GM19455 (cell line): ENCODE measurements around the gene NDUFAF2.
A peak's percentile ranks its signal among the peaks of the same experiment; 100 is the strongest.
"Not testable (repeated sequence)": the region's sequence is repeated elsewhere in the genome, so short reads cannot be mapped to it uniquely, and the experiment has no call there.

ENCODE experiments used
- ATAC-seq: cut with Tn5 transposase; IDR thresholded peaks from one replicate; pipeline ENCODE4 v1.9.1; 2021; ENCODE audit not compliant: unreplicated experiment

Gene NDUFAF2, protein sequence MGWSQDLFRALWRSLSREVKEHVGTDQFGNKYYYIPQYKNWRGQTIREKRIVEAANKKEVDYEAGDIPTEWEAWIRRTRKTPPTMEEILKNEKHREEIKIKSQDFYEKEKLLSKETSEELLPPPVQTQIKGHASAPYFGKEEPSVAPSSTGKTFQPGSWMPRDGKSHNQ

DNA sequence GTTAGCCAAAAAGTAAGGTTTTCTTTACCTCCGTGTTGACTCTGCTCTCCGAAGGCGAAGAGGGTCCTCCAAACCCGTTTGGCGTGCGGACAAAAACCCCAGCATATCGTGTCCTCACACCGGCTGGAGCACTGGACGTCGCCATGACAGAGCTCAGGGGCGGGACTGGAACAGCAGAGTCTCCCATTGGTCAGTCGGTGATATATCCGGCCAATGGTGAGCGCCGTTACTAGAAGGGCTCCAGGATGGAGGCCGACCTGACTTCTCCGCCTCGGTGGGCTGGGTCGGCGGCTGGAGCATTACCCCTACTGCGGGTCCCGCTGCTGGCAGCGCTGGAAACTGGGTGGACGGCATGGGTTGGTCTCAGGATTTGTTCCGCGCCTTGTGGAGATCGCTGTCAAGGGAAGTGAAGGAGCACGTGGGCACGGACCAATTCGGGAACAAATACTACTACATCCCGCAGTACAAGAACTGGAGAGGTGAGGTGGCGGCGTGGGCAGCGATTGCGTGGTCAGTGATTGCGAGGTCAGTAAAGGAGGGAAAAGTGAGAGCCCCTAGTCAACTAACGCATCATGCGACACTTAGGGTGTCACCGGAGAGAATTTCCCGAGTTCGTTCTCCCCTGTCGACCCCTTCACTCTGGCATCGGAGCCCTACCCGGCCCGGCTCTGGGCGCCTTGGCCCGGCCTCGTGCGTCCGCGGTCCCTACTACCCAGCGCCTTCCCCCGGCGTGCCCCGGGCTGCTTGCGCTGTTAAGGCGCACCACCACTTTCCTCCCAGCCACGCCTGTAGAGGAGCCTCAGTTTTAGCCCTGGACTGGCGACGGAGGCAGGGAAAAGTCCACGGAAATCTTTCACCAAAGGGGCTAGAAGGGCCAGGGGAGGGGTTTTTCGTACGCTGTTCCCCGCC, at the start of gene NDUFAF2, which contains the start of gene ERCC8:
Gene NDUFAF2, plus strand, starts transcription at position 302 of the 909 bp plus-strand sequence. Its CDS starts 51 bp downstream, at position 353.
Gene ERCC8, minus strand, starts transcription at position 167 of the 909 bp plus-strand sequence. Its CDS starts 62 bp downstream, at position 105.
- ATAC-seq, result peak; percentile 99

DNA sequence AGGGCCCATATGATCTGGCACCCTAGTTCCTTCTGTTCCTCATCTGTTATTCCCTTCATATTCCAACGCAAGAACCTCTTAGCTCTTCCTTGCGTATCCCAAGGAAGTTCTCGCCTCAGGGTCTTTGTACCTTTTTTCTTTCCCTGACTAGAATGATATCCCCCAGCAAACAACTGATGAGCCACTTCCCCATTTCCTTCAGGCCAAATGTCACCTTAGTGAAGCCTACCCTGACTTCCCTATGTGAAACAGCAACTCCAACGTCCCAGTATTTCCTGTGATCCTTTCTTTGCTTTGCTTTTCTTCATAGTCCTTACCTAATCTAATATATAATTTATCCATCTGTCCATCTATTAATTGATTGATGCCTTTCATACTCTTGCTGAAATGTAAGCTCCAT, 48.0 kb upstream of the NDUFAF2 start:
- ATAC-seq, result no peak

DNA sequence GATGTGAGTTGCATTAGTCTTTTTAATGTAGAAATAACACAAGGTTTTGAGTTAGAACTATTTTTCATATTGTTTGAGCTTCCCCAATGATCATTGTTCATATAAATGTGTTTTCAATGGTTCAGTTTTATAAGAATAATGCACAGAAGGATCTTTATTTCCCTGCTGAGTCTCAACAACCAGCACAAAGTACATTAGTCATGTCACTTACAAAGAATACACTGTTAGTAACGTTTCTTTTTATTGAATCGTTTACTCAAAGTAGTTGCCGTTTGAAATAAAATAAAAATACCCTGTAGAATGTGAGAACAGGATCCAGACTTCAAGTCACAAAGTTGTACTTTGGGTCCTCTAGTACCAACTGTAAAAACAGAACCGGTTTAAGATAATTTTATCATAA, 41.6 kb upstream of the NDUFAF2 start:
- ATAC-seq, result no peak

DNA sequence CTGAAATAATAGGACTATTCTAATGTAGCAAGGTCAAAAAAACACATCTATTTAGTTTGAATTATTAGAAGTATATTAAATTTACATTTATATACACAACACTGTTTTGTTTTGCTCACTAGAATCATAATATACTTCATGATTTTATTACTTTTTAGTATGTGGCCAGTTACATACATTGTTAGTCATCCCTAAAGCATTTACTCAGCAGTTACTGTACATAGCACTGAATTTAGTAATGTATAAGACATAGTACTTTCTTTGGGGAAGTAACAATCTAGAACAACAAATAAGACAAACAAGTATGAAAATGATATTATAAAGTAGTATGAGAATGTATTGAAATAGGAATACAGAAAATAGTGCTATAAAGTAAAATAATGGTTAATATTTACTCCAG, 28.4 kb upstream of the NDUFAF2 start:
- no peak for ATAC-seq

DNA sequence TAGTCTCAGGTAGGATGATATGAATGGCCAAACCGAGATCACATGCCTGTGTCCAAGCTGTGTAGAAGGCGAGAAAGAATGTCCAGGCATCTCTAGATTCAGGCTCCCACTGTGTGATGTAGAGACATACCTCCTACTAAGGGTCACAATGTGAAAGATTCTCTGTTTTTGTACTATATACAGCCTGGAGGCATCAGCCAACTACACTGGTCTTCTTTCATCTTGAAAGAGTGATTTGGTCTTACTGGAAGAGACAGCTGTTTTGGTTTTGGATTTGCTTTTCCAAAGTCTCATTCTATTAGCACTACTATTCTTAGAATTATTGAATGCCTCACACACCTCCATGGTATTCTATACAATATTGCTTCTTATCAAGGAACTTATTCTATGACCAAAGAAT, 26.5 kb upstream of the NDUFAF2 start:
- ATAC-seq, result no peak

DNA sequence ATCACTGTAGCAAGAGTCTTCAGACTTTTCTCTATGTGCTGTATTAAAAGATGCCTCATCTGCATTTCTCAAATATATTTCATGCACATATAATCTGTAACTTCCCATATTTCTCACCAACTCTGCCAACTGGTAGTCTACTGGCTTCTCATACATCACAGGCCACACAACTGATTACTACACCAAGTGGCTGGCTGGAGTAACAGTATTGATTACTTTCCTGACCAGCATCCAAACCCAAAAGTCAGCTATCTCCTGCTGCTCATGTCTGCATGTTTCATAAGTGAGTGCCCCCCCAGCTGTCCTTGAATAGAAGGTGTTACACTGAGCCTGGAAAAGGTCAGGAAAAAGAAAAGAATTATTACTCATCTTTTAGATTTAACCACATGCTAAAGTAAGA, 17.6 kb upstream of the NDUFAF2 start:
- ATAC-seq, result no peak

DNA sequence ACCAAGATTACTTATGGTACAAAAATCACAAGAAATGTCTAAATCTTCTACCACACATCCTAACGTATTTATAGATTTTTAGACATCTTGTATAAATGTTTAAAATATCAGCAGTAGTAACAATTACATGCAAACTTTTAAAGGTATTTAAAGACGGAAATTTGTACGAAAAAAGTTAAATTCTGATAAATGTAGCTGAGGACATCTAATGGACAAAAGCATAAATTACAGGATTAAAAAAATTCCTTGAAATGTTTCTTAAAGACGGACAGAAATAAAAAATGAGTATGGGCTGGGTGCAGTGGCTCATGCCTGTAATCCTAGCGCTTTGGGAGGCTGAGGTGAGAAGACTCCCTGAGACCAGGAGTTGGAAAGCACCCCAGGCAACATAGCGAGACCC, 16.0 kb upstream of the NDUFAF2 start:
- no peak for ATAC-seq

DNA sequence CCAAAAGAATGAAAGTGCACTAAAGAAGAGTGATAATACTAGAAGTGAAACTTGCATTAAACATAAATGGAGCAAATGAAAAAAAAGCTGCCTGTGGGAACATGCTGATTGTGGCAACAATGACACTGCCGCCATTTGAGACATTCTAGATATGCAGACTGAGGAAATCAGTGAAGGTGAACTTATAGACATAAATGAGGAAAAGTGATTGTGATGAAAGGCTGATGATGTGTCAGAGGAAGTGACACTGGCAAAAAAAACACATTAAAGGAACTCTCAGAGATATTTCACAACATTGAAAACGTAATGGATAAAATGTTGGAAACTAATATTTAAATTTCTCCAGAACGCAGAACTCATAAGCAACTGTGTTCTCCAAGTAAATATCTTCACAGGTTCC, 1.4 kb upstream of the NDUFAF2 start:
- ATAC-seq, result no peak

DNA sequence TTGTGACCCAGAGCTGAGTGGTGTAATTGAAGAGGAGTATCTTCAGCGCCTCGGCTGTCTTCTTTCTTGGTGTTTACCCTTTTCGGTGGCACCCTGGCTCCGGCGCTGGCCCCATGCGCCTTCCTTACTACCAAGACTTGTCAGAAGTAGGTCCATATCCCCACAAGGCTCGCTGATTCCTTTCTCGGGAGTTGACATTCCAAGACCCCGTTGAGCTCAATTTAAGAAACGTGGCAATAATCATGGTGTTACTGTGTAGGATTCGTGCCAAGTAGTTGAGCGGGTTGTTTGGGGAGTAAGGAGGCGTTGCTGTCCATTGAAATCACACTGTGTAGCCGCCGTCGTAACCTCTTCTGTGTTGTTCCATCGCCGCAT, 795 bp downstream of the NDUFAF2 start:
- ATAC-seq, result peak; percentile 28

DNA sequence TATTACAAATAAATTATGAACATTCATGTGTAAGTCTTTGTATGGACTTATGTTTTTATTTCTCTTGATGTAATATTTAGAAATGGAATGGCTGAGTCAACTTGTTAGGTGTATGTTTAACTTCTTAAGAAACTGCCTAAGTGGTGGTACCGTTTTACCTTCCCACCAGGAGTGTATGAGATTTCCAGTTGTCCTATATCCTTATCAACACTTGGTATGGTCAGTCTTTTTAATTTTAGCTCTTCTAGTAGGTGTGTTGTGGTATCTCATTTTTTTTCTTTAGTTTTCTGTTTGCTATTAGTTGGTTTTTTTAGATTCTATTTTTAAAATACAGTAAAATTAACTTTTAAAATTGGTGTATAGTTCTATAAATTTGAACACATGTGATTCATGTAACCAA, 3.7 kb downstream of the NDUFAF2 start:
- no peak for ATAC-seq

DNA sequence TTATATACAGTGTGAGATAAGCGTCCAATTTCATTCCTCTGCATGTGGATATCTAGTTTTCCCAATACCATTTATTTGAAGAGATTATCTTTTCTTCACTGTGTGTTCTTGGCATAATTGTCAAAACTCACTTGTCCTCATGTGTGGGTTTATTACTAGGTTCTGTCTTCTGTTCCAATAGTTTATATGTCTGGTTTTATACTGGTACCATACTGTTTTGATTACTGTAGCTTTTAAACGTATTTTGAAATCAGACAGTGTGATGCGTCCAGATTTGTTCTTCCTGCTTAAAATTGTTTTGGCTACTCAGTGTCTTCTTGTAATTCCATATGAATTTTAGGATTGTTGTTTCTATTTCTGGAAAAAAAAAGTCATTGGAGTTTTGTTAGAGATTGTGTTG, 10.2 kb downstream of the NDUFAF2 start:
- no peak for ATAC-seq

DNA sequence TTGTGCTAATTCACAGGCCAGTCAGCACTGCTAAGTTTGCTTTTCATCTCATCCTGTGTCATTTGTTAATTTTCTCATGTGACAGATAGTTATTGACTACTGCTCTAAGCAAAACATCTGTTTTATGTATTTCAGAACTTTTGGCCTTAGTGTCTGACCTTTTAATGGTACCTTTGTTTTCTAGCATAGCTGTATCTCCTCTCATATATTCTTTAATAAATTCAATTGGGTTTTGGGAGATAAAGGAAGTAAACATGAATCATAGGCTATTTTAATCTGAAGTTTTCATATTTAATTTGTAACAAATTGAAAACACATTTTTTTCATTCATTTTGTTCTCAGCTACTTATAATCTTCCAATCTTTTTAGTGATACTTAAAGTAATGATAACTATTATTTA, 13.1 kb downstream of the NDUFAF2 start:
- ATAC-seq, result no peak

DNA sequence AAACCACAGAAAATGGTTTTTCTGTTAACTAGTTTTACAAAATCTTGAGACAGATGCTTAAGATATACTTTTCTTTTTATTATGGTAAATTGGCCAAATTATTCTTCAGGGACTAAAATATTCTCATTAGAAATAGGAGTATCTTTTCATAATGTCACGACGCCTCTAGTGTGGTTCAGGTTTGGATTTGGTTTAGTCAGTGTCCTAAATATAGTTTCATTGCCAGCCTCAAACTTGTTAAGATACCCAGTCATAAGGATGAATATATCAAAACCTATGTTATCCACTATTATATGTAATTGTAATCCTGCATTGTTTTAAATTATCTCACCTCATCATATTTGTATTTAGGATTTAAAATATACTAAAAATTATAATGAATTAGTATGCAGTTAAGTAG, 13.7 kb downstream of the NDUFAF2 start:
- ATAC-seq, result no peak

DNA sequence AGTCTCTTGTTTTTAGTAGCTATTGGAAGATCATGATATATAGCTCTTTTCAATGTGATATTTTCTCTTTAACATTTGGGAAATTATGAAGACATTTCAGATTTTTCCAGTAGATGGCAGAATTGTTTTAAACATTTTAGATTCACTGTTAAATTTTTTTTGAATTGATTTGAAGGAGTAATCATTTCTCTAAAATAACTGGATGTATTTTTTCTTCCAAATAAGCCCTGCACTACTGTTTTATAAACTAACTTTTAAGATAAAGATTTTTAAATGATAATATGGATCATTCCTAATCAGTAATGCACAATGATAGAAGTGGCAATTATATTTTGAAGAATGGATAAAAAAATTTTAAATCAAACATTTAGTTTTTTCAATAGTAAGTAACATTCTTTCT, 14.2 kb downstream of the NDUFAF2 start:
- no peak for ATAC-seq

DNA sequence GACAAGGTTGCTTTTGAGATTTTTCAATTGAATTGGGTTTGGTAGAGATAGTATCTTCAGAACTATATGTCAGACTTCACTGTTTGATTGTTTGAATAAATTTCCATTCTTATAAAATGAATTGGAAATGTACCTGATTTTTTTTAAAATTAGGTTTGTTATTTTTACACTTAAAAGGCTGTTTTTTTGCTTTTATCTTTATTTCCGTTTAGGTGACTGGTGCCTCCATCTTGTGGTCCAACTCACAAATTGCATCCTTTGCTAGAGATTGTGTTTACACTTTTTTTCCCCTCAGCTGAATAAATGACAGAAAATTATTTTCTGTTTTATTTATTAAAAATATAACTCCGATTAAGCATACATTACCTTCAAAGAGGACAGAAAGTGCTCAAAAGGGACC, 15.6 kb downstream of the NDUFAF2 start:
- no peak for ATAC-seq

DNA sequence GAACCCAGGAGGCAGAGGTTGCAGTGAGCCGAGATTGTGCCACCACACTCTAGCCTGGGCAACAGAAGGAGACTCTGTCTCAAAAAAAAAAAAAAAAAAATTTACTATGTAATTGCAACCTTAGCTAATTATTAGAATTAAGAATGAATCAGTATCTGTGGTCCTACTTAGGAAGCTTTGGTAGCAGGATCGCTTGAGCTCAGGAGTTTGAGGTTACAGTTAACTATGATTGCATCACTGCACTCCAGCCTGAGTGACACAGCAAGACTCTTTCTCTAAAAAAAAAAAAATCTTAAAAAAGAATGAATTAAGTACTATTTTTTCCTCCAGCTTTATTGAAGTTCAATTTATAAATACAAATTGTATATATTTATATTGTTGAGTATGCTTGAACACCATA, 16.7 kb downstream of the NDUFAF2 start:
- no peak for ATAC-seq

DNA sequence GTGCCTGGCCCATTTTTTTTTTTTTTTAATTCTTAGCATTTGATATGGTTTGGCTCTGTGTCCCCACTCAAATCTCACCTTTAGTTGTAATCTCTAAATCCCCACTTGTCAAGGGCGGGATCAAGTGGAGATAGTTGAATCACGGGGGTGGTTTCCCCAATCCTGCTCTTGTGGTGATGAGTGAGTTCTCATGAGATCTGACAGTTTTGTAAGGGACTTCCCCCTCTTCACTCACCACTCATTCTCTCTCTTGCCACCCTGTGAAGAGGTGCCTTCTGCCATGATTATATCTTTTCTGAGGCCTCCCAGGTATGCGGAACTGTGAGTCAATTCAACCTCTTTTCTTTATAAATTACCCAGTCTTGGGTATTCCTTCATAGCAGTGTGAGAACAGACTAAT, 27.2 kb downstream of the NDUFAF2 start:
- no peak for ATAC-seq

DNA sequence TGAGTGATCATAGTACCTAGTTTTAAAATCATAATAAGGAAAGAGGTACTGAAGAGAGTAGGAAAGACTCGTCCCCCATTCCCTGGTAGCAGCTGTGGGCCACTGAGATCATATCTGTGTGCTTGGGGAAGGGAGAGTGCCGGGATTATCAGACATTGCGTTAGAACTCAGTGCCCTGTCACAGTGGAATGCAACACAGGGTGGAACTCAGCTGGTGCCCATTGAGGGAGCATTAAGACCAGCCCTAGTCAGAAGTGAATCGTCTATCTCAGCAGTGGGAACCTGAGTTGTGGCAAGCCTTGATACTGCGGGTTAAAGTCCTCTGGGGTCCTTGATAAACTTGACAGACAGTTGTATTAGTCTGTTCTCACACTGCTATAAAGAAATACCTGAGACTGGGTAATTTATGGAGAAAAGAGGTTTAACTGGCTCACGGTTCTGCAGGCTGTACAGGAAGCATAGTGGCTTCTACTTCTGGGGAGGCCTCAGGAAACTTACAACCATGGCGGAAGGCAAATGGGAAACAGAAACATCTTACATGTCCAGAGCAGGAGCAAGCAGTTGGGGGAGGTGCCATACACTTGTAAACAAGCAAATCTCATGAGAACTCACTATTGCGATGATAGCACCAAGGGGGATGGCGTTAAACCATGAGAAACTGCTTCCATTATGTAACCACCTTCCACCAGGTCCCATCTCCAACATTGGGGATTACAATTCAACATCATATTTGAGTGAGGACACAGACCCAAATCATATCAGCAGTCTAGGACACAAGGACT, 33.1 kb downstream of the NDUFAF2 start:
- ATAC-seq, result no peak

DNA sequence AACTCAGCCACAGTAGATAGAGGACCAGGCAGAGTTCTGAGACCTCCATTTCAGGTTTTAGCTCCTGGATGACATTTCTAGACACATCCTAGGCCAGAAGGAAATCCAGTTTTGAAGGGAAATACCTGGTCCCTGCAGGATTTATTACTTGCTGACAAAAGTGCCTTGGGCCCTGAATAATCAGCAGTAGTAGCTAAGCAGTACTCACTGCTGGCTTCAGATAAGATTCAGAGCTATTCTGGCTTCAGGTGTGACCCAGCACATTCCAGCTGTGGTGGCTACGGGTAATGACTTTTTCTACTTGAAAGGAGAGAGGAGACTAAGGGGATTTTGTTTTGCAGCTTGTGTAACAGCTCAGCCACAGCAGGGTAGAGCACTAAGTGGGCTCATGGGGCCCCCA, 34.0 kb downstream of the NDUFAF2 start:
- ATAC-seq, result no peak

DNA sequence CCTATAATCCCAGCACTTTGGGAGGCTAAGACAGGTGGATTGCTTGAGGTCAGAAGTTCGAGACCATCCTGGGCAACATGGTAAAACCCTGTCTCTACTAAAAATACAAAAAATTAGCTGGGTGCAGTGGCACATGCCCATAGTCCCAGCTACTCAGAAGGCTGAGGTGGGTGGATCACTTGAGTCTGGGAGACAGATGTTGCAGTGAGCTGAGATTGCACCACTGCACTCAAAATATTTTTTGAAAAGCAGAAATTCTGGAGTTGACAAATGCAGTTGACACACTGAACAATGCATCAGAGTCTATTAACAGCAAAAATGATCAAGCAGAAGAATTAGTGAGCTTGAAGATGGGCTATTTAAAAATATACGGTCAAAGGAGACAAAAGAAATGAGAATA, 35.5 kb downstream of the NDUFAF2 start:
- ATAC-seq, result no peak

DNA sequence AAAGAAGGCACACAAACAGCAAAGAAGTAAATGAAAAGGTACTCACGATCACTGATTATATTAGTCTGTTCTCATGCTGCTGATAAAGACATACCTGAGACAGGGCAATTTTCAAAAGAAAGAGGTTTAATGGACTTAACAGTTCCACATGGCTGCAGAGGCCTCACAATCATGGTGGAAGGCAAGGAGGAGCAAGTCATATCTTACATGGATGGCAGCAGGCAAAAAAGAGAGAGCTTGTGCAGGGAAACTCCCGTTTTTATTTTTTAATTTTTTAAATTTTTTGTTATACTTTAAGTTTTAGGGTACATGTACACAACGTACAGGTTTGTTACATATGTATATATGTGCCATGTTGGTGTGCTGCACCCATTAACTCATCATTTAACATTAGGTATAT, 37.1 kb downstream of the NDUFAF2 start:
- not testable (repeated sequence) for ATAC-seq

DNA sequence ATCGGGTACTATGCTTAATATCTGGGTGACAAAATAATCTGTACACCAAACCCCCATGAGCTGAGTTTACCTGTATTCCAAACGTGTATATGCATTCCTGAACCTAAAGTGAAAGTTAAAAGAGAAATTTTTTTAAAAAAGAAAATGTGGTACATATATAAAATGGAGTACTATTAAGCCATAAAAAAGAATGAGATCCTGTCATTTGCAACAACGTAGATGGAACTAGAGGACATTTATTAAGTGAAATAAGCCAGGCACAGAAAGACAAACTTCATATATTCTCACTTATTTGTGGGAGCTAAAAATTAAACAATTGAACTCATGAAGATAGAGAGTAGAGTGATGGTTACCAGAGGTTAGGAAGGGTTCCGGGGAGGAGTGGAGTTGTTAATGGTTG, 44.8 kb downstream of the NDUFAF2 start:
- ATAC-seq, result no peak
